Measurements from ENCODE around the gene KANSL1.

- TF ChIP-seq EZH2 (IDR thresholded peaks at IDR 0.05; ENCODE audit: insufficient read depth, low read length) (no peak), CTCF (IDR thresholded peaks at IDR 0.05; ENCODE audit: insufficient read depth, low read depth, low read length) (no peak)
These were observed 166.8 kb downstream of the KANSL1 start for GRCh38 chr17:46026166-46027047.
